HepG2 (cell line): ENCODE data around the gene CHKB. TPM values are rescaled to one million over a fixed set of nuclear protein-coding genes. Genes with fewer than 3 reads are reported as not detected.
A peak's percentile ranks its signal among the peaks of the same experiment; 100 is the strongest.
"Not testable (repeated sequence)": the region's sequence is repeated elsewhere in the genome, so short reads cannot be mapped to it uniquely, and the experiment has no call there.

ENCODE experiments used
- ATAC-seq: fragments of 200-7000 bp; cut with Tn5 transposase; 3 replicates; pipeline ENCODE4 v1.9.1; 2020; ENCODE audit warnings: mild to moderate bottlenecking, moderate library complexity
- BruUV-seq: library from RNA; stranded (reverse); fragments of 400-500 nt; replicated peaks from 2 replicates; lab custom pipeline; 2021; lab: Mats Ljungman, UMichigan
- CTCF ChIA-PET: fragments of 300-600 bp; formaldehyde crosslinking; extraction: SDS; loops from one replicate; lab custom pipeline; 2021; ENCODE audit warnings: low total read pairs, inconsistent platforms, low intra/inter-chr PET ratio; lab: Yijun Ruan, JAX
- POLR2A ChIA-PET: fragments of 350-600 bp; sonication (Branson Sonifier 250); formaldehyde crosslinking; loops from one replicate; lab custom pipeline; 2020; ENCODE audit warnings: antibody characterized with exemption, inconsistent platforms; lab: Yijun Ruan, JAX
- DNase-seq: peaks from one replicate; pipeline ENCODE4 v3.0.0-alpha.2; 2015; ENCODE audit warnings: low spot score
- FAIRE-seq: peaks from 3 replicates; lab custom pipeline; 2011; peaks lifted over from hg19 to GRCh38; lab: Jason Lieb, UNC
- H2AFZ ChIP-seq: one replicate; pipeline ENCODE4 v1.6.1; 2011; ENCODE audit warnings: low read length, inconsistent platforms
- H3K27ac ChIP-seq: fragments of 300-600 bp; 3 replicates; pipeline ENCODE4 v1.8.0; 2011; ENCODE audit warnings: mixed run types, mild to moderate bottlenecking, mixed read lengths, low read length, inconsistent platforms; ENCODE audit not compliant: insufficient read depth; ENCODE audit errors: extremely low read length
- H3K27me3 ChIP-seq, 2 experiments: fragments of 200-600 bp in 1 of 2; 2 replicates in 1 of 2; 3 replicates in 1 of 2; pipeline versions ENCODE4 v1.6.0 to v1.8.0; 2011; ENCODE audit warnings: low read length in 2 of 2, mild to moderate bottlenecking in 2 of 2, moderate library complexity in 2 of 2, inconsistent platforms in 1 of 2; ENCODE audit not compliant: insufficient read depth in 2 of 2, control insufficient read depth in 1 of 2
- H3K36me3 ChIP-seq, 2 experiments: fragments of 200-600 bp in 1 of 2; replicated peaks in 1 of 2; 2 replicates in 1 of 2; 3 replicates in 1 of 2; pipeline versions ENCODE4 v1.5.1 to v1.8.0; 2011; ENCODE audit warnings: low read length in 2 of 2, inconsistent platforms in 1 of 2; ENCODE audit not compliant: insufficient read depth in 2 of 2, control insufficient read depth in 1 of 2
- H3K4me1 ChIP-seq: 2 replicates; pipeline ENCODE4 v1.5.1; 2012; ENCODE audit warnings: low read length, inconsistent platforms; ENCODE audit not compliant: insufficient read depth
- H3K4me2 ChIP-seq: 2 replicates; pipeline ENCODE4 v1.6.0; 2011; ENCODE audit warnings: low read depth, low read length, inconsistent platforms
- H3K4me3 ChIP-seq, 3 experiments: fragments of 200-600 bp in 1 of 3; sonication (generic), shearing (Covaris generic) in 1 of 3; replicated peaks in 1 of 3; 2 replicates each; pipeline ENCODE4 v1.5.1; 2011 to 2016; ENCODE audit warnings: low read length in 3 of 3, inconsistent platforms in 2 of 3, low read depth in 2 of 3, mild to moderate bottlenecking in 2 of 3, control low read depth in 1 of 3, mixed read lengths in 1 of 3; ENCODE audit not compliant: insufficient read depth in 1 of 3
- H3K79me2 ChIP-seq: one replicate; pipeline ENCODE4 v1.6.1; 2011; ENCODE audit warnings: low read length, inconsistent platforms; ENCODE audit not compliant: insufficient read depth
- H3K9ac ChIP-seq: 2 replicates; pipeline ENCODE4 v1.6.0; 2011; ENCODE audit warnings: mild to moderate bottlenecking, low read depth, low read length, inconsistent platforms; ENCODE audit not compliant: insufficient read depth
- H3K9me3 ChIP-seq: 2 replicates; pipeline ENCODE4 v1.5.1; 2012; ENCODE audit warnings: mild to moderate bottlenecking, low read length
- H4K20me1 ChIP-seq: 2 replicates; pipeline ENCODE4 v1.6.0; 2011; ENCODE audit warnings: inconsistent platforms, mild to moderate bottlenecking, low read length, moderate library complexity; ENCODE audit not compliant: insufficient read depth
- CEBPB ChIP-seq: IDR thresholded peaks from 2 replicates; pipeline ENCODE4 v1.6.1; 2011; ENCODE audit warnings: low read depth, low read length, improper control_type of control experiment, borderline replicate concordance
- EP300 ChIP-seq, 3 experiments: sonication (generic) in 1 of 3; formaldehyde crosslinking in 1 of 3; IDR thresholded peaks; 2 replicates each; pipeline versions ENCODE4 v1.5.1 to v1.6.1; 2011 to 2020; ENCODE audit warnings: low read depth in 2 of 3, low read length in 2 of 3, borderline replicate concordance in 1 of 3, improper control_type of control experiment in 1 of 3, mild to moderate bottlenecking in 1 of 3, missing genetic modification reagents in 1 of 3, moderate library complexity in 1 of 3
- FOSL1 ChIP-seq: sonication (generic); formaldehyde crosslinking; IDR thresholded peaks from 2 replicates; pipeline ENCODE4 v1.9.0; 2021; ENCODE audit warnings: missing genetic modification reagents, borderline replicate concordance
- FOXP1 ChIP-seq, 2 experiments: fragments of 450-650 bp in 1 of 2; IDR thresholded peaks; 2 replicates each; pipeline ENCODE4 v1.6.1; 2017 to 2018; ENCODE audit warnings: antibody characterized with exemption in 1 of 2
- JUNB ChIP-seq: sonication (generic); formaldehyde crosslinking; IDR thresholded peaks from 2 replicates; pipeline ENCODE4 v1.8.0; 2022; ENCODE audit warnings: missing genetic modification reagents, mild to moderate bottlenecking, borderline replicate concordance
- JUND ChIP-seq: sonication (generic); formaldehyde crosslinking; IDR thresholded peaks from 2 replicates; pipeline ENCODE4 v1.8.0; 2022; ENCODE audit warnings: mild to moderate bottlenecking, missing genetic modification reagents
- MYNN ChIP-seq: sonication (generic); formaldehyde crosslinking; IDR thresholded peaks from 2 replicates; pipeline ENCODE4 v1.4.0; 2020; ENCODE audit warnings: mild to moderate bottlenecking, low read depth, missing genetic modification reagents
- RCOR2 ChIP-seq: IDR thresholded peaks from 2 replicates; pipeline ENCODE4 v1.6.1; 2016; ENCODE audit warnings: missing biosample characterization, missing genetic modification reagents
- SUZ12 ChIP-seq: fragments of 150-350 bp; IDR thresholded peaks from 2 replicates; pipeline ENCODE4 v1.6.1; 2014; ENCODE audit warnings: low read depth, low read length
- TBX2 ChIP-seq: sonication (generic); formaldehyde crosslinking; IDR thresholded peaks from 2 replicates; pipeline ENCODE4 v1.5.0; 2020; ENCODE audit warnings: missing genetic modification reagents, mild to moderate bottlenecking, borderline replicate concordance
- ZMYM2 ChIP-seq: sonication (generic); formaldehyde crosslinking; IDR thresholded peaks from 2 replicates; pipeline ENCODE4 v1.8.0; 2022; ENCODE audit warnings: mild to moderate bottlenecking, missing genetic modification reagents
- ZNF121 ChIP-seq: sonication (generic); formaldehyde crosslinking; IDR thresholded peaks from 2 replicates; pipeline ENCODE4 v1.5.0; 2020; ENCODE audit warnings: mild to moderate bottlenecking, missing genetic modification reagents
- ZNF292 ChIP-seq: sonication (generic); formaldehyde crosslinking; IDR thresholded peaks from 2 replicates; pipeline ENCODE4 v1.8.1; 2022; ENCODE audit warnings: mild to moderate bottlenecking, low read depth, missing genetic modification reagents, borderline replicate concordance
- ZNF644 ChIP-seq: IDR thresholded peaks from 2 replicates; pipeline ENCODE4 v1.6.1; 2016; ENCODE audit warnings: low read depth
- WGBS: methylation state at CpG from one replicate; pipeline ENCODE4 v1.1.6; 2017; ENCODE audit warnings: low lambda C conversion rate; 5-methylcytosine and 5-hydroxymethylcytosine counted together
- in situ Hi-C: cut with HindIII; loops from 2 replicates; pipeline ENCODE4 v1.10.0; 2017; ENCODE audit warnings: low pct_unique_long_range_greater_than_20kb; ENCODE audit not compliant: extremely low pct_ligation_motif_present
- intact Hi-C: fragments of 100-400 bp; cut with micrococcal nuclease; formaldehyde crosslinking; loops from one replicate; pipeline ENCODE4 v1.10.0; 2022; ENCODE audit not compliant: unreplicated experiment
- polyA plus RNA-seq, 8 experiments: library from polyadenylated mRNA; depleted of rRNA in 3 of 8; stranded (reverse) in 7 of 8; unstranded in 1 of 8; fragments of >200 nt; fragmentation: Illumina TruSeq in 4 of 8; extraction: Trizol in 4 of 8; gene quantifications; 2 replicates each; pipeline versions ENCODE4 v1.2.1 to v1.2.3, GENCODE V29; 2011 to 2016; ENCODE audit warnings: low read depth in 4 of 8, missing spikeins in 1 of 8, mixed read lengths in 1 of 8; ENCODE audit not compliant: insufficient read depth in 1 of 8
- total RNA-seq, 5 experiments: library from RNA; depleted of rRNA; stranded (reverse); fragments of >200 nt; fragmentation: Illumina TruSeq; extraction: Trizol; gene quantifications; 2 replicates each; pipeline ENCODE4 v1.2.3, GENCODE V29; 2016; ENCODE audit warnings: low read depth in 1 of 5
- TF ChIP-seq, protein P1 (sequence below): sonication (generic); formaldehyde crosslinking; IDR thresholded peaks from 2 replicates; pipeline ENCODE4 v1.8.1; 2023; ENCODE audit warnings: mild to moderate bottlenecking, missing genetic modification reagents, borderline replicate concordance
- TF ChIP-seq, protein P2 (sequence below): sonication (generic); formaldehyde crosslinking; IDR thresholded peaks from 2 replicates; pipeline ENCODE4 v1.4.0; 2020; ENCODE audit warnings: missing genetic modification reagents
- TF ChIP-seq, protein P3 (sequence below): sonication (generic); formaldehyde crosslinking; IDR thresholded peaks from 2 replicates; pipeline ENCODE4 v1.5.1; 2020; ENCODE audit warnings: mild to moderate bottlenecking, missing genetic modification reagents

CHKB gene
- total and polyA plus RNA-seq, 2 of the 13 experiments (the other 11 are each of a cell fraction or from before 2014, with no cell fraction given) = 24.5 to 42.7 TPM

DNA sequence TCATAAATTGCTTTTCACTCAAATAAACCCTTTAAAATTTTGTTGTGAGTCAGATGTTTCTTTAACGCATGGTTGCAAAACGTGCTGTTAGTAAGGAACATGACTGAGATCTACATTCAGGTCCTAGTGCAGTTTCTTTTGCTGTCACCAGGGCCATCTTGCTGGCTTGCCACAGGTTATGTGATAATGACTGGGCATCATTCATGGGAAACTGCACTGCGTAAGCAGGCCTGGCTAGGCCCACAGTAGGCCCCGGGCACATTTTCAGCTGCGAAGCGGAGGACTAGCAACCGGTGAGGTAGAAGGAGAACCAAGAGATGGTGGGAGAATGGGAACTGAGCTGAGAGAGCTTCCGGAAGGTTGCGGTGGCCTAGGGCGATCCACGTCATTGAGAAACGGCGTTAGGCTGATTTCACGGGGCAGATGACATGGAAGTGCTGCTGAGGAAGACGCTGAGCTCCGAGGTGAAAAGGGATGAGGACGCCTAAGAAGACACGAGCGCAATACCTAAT lies 40.2 kb downstream of the CHKB start (continued):
- TF ChIP-seq ZMYM2 (CRISPR knock-in tag) (no peak), MYNN (CRISPR knock-in tag) (no peak), SUZ12 (no peak)
- TF ChIP-seq, protein P1, sequence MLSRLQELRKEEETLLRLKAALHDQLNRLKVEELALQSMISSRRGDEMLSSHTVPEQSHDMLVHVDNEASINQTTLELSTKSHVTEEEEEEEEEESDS (CRISPR knock-in tag) = no peak

DNA sequence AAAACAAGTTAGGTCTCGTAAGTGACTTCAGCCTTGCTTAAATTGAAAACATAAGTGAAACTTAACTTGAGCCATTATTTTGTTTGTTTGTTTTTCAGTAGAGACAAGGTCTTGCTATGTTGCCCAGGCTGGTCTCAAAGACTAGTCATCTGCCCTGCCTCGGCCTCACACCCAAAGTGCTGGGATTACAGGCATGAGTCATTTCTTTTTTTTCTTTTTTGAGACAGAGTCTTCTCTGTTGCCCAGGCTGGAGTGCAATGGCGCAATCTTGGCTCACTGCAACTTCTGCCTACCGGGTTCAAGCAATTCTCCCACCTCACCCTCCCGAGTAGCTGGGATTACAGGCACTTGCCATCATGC lies 41.0 kb downstream of the CHKB start:
- H3K4me1 ChIP-seq = peaks cover 38% of the 10 kb centered on the region
- H3K9ac ChIP-seq; H3K79me2 ChIP-seq; H3K36me3 ChIP-seq; BruUV-seq; in situ Hi-C loops; intact Hi-C loops; H3K27ac ChIP-seq; H3K4me3 ChIP-seq; H3K9me3 ChIP-seq; H4K20me1 ChIP-seq; H2AFZ ChIP-seq; TF ChIP-seq FOXP1 (IDR thresholded peaks at IDR 0.05); EP300 (CRISPR knock-in tag; IDR thresholded peaks at IDR 0.05; ENCODE audit: borderline replicate concordance): not testable (repeated sequence)
- ChIA-PET CTCF (interaction anchor here (1.2 kb wide), 1 partner anchor 34 kb away, joined by 3 read pairs; no protein-coding TSS in a partner anchor), POLR2A (interaction anchor here (0.9 to 2.2 kb wide), 4 partner anchors 10 to 27 kb away, joined by 3 to 8 read pairs (median 6); partner anchors contain the start of gene SCO2)
- peak overlapping the region; percentile 42; the same call in 1 of the 2 replicates for H3K4me2 ChIP-seq
- peak; percentile 66 for DNase-seq
- peak; percentile 34; the same call in 1 of the 3 replicates for ATAC-seq
- H3K27me3 ChIP-seq = peaks cover 2 to 20% of the 10 kb centered on the region in 2 experiments
- FAIRE-seq = peak; percentile 30
- WGBS = 4% methylated on average over 5 of the region's 5 CpGs
- TF ChIP-seq, protein P2, sequence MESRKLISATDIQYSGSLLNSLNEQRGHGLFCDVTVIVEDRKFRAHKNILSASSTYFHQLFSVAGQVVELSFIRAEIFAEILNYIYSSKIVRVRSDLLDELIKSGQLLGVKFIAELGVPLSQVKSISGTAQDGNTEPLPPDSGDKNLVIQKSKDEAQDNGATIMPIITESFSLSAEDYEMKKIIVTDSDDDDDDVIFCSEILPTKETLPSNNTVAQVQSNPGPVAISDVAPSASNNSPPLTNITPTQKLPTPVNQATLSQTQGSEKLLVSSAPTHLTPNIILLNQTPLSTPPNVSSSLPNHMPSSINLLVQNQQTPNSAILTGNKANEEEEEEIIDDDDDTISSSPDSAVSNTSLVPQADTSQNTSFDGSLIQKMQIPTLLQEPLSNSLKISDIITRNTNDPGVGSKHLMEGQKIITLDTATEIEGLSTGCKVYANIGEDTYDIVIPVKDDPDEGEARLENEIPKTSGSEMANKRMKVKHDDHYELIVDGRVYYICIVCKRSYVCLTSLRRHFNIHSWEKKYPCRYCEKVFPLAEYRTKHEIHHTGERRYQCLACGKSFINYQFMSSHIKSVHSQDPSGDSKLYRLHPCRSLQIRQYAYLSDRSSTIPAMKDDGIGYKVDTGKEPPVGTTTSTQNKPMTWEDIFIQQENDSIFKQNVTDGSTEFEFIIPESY = 0 out of 2 replicates have a peak, but pooled peaks have one; percentile 8
- TF ChIP-seq JUND (CRISPR knock-in tag) (peak; percentile 48; the same call in 1 of the 2 replicates), JUNB (peak; percentile 59; the same call in 1 of the 2 replicates), ZNF644 (CRISPR knock-in tag) (0 out of 2 replicates have a peak, but pooled peaks have one; percentile 43), ZNF292 (CRISPR knock-in tag) (0 out of 2 replicates have a peak, but pooled peaks have one; percentile 37), CEBPB (peak; percentile 82), RCOR2 (CRISPR knock-in tag) (peak; percentile 26; the same call in 1 of the 2 replicates), TBX2 (peak; percentile 38; the same call in 1 of the 2 replicates), FOXP1 (CRISPR knock-in tag; IDR thresholded peaks at IDR 0.05) (0 out of 2 replicates have a peak, but pooled peaks have one; percentile 20), EP300 (IDR thresholded peaks at IDR 0.05; ENCODE audit: low read depth in 2 of 2, low read length in 2 of 2) (0 out of 4 replicates have a peak, but pooled peaks of 1 of the 2 experiments have one; percentile 15), FOSL1 (CRISPR knock-in tag) (peak; percentile 80), ZNF121 (CRISPR knock-in tag) (peak; percentile 98)
- TF ChIP-seq, protein P3, sequence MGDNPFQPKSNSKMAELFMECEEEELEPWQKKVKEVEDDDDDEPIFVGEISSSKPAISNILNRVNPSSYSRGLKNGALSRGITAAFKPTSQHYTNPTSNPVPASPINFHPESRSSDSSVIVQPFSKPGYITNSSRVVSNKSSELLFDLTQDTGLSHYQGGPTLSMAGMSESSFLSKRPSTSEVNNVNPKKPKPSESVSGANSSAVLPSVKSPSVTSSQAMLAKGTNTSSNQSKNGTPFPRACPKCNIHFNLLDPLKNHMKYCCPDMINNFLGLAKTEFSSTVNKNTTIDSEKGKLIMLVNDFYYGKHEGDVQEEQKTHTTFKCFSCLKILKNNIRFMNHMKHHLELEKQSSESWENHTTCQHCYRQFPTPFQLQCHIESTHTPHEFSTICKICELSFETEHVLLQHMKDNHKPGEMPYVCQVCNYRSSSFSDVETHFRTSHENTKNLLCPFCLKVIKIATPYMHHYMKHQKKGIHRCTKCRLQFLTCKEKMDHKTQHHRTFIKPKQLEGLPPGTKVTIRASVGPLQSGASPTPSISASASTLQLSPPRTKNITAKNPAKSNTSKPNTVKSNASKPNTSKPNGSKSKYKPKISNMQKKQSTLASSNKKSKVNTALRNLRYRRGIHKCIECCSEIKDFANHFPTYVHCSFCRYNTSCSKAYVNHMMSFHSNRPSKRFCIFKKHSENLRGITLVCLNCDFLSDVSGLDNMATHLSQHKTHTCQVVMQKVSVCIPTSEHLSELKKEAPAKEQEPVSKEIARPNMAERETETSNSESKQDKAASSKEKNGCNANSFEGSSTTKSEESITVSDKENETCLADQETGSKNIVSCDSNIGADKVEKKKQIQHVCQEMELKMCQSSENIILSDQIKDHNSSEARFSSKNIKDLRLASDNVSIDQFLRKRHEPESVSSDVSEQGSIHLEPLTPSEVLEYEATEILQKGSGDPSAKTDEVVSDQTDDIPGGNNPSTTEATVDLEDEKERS (CRISPR knock-in tag) = peak; percentile 49; the same call in 1 of the 2 replicates
